ENCODE measurements around the gene TGFBR1.

Gene TGFBR1

DNA sequence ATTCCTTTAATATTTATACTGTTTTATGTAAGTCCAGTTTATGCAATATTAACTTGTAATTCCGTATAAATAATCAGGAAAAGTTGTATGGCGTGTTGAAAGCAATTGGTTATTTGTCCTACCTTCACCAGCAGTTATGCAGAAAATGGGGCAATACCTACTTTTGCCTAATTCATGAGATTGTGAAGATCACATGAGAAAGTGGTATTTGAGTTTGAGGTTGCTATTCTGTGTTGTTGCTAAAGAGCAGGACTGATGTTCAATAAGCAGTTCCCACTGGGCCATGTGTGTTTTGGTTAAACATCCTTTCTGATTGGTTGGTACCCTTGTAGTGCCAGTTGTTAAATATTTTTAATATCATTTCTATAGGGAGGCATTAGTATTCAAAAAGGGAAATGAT is 3.2 kb downstream of the TGFBR1 start:
- no peak for DNase-seq

DNA sequence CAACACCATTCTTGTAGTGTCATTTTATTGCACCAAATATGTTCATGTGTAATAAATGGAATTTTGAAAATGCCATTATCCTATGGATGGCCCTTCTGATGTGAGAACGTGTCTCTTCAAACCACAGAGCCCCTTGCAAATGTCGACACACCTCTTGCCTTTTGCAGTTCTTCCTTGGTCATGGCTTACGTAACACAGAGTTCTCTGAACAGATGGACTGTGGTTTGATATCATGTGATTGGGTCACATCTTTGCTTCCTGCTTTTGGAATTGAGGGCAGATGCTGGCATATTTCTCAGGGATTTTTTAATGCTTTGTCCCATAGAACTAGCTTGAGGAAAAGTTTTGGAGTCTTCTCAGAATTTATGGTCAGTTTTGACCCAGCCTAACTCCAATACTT is 4.6 kb downstream of the TGFBR1 start:
- DNase-seq: no peak

DNA sequence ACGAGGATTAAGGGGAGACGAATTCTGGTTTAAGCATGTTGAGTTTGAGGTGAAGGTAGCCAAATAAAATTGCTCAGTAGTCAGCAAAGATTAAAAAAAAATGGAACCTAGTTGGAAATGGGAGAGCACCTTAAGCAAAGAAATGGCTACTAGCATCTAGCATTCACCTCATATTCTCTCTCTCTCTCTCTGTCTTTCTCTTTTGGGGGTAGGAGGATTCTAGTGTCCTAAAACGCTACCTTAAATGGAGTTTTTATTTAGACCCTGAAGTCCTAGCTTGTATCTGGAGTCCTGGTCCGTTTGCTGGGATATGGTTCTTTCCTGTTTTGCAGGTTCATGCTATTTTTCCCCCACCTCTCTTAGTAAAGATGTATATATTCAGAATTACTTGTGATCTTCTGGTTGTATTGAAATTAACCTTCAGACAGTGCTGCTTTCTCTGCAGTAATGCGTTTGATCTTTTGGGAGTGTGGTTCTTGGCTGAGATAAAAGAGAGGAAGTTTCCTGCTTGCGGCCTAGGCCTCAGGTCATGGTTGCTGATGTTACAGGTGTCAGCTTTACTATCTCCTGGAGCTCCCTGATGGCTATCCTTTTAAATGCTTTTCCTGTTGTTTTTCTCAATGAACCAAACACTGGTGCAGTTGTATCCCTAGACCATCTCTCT is 8.0 kb downstream of the TGFBR1 start:
- DNase-seq: no peak

DNA sequence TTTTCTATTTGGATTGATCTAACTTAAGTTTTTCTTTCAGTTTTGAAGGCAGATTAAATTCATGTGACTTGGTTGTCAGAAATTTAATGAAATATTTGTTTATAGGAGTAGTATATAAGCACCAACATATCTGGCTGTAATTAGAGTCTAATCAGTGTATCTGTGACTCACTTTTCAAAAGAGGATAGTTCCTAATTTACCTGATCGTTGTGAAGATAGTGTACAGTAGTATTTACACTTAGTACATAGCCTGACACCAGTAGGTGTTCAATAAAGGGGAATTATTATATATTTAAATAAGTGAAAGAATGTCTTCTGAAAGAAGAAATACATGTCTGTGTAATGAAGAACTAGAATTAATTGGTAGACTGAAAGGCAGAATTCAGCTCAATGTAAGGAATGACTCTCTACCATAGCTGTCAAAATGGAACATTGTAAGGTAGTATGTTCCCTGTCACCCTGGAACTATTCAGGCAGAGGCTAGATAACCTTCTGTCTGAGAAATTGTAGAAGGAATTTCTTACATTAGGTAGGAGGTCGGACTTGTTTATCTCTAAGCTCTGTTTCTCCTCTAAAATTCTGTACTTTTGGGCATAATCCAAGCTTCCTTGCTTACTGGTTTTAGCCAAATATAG is 8.6 kb downstream of the TGFBR1 start:
- DNase-seq: no peak

DNA sequence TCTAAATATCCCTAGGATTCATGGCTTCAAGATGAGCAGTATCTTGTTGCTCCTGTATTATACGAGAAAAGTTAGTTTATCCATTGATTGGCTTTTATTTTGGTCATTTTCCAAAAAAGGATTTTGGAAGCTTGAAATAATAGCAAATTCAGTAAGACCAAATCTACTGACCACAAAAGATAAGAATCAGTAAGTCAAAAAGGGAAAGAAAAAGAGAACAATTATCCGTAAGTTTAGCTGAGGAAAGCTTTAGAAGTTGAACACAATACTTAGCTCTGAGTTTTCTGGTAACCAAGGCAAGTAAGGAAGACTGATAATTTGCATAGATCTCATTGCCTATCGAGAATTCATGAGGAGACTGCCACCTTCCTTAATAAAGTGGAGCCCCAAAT is 9.1 kb downstream of the TGFBR1 start:
- DNase-seq: no peak

DNA sequence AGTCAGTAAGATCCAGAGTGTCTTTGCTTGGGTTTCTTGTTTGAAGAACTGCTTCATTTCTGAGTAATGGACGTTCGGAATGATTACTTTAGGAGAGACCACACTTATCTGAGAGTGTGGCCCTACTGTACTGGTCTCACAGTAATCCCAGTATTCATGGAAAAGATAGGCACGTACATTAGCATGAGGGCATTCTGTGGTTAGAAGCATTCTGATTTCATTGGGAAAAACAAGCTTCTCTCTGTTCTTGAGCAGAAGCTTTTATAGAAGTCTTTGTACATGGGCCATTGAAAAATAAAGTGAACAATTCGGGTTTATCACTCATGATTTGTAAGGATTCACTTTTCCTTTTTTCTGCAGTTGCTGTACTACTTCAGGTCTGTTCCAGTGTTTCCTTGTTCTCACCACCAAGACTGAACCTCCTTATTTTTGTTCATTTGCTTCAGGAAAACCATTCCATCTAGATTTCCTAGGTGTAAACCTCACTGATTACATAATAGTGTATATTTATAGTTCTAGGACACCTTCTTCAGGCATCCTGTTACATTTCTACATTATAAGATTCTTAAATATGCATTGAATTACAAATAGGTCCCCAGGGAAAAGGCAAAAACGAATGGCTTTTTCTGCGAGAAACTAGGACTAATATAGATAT is 10.1 kb downstream of the TGFBR1 start:
- DNase-seq: no peak

DNA sequence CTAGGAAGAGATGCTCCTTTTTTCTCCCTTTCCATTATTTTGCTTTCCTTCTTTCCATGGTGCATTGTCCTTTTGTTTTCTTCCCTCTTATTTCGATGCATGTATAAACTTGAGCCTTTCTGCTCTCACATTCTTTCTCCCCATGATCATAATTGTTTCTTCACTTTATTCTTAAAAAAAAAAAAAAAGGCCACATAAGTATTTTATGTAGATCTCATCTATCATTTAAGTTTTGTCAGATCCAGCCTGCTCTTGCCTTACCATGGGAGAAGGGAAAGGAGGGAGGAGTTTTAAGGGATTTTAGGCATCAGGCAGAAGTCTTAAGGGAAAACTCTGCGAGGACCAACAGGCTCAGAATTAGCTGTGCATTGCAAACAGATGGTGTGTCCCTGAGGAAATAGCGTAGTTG is 11.1 kb downstream of the TGFBR1 start:
- no peak for DNase-seq

DNA sequence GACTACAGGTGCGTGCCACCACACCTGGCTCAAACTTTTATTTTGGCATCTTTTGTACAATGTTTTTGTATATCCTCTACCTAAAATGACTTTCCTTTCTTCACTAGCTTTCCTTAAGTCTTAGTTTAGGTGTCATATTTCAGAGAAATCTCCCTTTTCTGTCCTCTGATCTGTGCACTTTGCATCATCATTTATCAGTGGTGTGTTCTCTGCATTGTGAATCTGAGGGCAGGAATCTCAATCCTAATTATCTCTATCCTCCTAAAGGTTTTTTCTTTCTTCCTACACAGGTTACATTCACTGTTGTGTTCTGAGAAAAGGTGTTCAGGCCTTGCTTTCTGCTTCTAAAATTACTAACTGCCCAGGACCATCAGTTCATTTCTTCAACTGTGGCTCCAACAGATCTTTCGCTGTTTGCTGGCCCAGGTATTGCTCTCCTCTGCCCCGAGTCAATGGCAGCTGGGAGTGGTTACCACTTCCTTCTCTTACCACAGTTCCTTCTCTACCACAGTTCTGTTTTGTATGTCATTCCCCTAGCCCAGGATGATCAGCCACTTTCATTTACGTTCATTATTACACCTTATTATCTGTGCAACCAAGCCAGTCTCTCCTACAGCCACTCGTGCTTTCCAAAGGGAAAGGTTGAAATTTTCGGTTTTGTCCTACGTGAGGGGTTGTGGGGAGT is 14.0 kb downstream of the TGFBR1 start:
- no peak for DNase-seq

DNA sequence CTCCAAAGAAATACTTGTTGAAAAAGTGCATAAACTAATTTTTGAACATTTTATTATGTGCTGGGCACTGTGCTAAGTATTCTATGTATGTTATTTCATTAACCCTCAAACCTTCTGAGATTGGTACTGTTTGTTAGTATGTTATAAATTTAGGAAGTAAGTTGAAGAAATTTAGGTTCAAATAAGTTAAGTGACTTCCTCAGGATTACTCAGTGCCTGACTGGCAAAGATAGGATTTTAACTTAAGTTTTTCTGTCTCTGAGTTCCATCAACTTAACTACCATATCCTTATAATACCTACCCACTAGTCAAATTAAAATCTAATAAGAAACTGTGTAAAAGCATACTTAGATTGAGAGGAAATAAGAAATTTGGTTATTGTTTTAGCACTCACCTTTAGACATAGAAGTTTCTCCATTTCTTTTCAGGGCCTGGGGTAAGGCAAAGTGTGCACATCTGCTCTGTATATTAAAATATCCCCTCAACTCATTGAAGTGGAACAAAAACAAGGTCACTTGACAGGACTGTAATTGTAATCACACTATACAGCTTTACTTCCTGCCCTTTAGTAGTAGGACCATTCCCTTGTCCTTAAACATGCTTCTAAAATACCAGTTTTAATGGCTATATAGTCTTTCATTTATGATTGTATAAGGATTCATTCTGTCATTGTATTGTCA is 15.2 kb downstream of the TGFBR1 start:
- DNase-seq: no peak

DNA sequence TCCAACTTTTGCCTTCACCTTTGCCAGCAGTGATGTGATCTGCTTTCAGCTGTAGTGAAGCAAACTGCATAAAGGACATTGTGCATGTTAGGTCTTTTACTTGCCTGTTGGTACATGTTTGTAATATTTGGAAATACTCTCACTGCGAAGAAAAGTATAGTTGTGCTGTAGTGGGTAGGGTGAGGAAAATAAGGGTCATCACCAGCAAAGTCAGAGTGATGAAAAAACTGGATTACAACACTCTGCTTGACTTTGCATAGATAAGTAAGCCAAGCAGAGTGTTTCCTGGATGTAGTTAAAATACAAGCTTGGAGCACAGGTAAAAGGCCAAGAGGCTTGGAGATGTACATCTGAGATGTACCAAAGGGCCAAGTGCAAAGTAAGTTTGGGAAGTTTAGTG is 16.7 kb downstream of the TGFBR1 start:
- no peak for DNase-seq

DNA sequence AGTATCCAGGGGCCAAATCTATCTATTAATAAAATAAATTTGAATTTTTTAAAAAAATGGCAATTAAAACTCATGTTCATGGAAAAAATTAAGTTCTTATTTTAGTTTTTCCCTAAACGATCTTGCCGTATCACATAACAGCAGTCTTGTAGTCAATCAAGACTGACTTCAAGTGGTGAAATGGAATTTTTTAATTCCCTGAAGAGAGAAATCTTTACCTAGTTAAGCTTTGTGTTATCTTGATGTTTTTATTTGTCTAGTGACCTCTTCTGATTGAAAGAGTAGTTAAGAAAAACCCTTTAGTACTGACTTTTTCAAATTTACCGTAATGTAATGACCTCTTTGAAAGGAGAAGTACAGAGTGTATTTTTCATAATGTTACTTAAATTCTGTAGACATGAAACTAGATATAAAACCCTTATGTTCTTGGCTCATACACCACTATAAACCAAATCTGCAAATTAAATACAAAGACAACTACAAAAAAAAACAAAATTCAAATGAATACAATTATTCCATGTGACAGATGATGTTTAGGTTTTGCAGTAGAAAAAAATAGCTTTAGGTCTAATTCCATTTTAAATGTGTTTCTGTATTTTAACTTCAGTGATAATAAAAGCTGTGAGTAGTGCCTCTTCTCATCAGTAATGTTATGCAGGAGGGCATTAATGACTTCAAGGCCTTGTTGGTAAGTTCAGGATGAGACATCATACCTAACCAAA is 19.8 kb downstream of the TGFBR1 start:
- no peak for DNase-seq

DNA sequence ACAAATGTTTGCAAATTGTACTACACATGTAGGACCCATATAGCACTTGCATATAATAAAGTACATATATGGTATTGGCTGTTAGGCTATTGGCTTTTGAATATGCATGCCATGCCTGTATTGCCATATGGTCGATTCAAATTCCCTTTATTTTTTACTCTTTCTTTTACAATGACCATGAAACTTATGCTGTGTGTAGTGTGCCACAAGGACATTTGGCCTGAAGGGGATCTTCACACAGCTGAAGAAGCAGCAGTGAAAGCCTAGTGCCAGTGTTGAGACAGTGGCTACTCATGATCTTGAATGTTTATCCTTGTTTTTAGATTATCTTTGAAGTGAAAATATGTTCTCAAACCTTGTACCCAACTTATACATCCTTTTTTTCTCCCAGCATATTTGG is 20.5 kb downstream of the TGFBR1 start:
- DNase-seq: no peak

DNA sequence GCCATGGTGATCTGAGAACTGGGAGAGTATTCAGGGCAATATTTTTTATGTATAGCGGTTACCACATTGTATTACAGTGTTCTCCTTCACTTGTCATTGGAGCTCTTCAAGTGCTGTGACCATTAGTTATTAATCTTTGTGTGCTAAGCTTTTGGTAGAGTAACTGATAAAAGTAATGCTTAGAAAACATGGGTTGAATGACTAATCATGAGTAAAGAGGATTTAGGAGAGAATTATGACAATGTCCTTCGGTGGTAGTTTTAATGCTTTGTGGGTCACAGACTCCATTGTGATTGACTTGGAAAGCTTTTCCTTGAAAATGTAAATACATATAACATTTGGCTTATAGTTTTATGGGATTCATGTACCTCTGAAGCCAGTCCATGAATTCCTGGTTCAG is 21.4 kb downstream of the TGFBR1 start:
- DNase-seq: no peak

DNA sequence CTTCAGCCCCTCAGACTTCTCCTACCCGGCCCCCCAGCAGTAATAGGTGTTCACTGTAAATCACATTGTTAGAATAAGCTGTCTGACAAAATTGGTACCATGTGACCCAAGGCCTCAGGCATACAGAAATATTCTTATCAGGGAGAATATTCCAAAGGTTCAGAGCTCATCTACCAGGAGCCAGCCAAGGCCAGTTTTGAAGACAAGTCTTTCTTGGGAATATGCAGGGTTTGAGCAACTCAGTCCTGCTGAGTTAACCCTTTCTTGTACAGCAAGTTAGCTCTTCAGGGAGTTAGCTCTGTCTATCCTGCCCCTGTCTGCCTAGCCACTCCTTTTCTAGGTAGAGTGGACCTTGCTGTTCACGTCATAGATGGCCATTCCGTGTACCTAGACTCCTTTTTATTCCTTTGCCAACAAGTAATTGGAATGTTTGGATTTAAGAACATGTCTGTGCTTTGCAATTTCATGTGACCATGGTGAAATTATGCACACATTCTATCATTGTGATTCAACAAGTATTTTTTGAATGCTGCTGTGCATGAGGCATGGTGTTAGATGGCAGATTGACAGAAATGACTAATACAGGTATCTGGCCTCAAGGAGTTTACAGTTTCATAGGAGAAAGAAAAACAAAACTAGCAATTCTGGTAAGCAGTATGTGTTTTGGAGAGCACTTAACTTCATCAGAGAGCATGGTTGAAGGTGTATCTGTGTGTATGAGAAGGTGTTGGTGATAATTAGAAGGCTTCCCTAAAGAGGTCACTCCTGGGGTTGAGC is 22.6 kb downstream of the TGFBR1 start:
- DNase-seq: no peak

DNA sequence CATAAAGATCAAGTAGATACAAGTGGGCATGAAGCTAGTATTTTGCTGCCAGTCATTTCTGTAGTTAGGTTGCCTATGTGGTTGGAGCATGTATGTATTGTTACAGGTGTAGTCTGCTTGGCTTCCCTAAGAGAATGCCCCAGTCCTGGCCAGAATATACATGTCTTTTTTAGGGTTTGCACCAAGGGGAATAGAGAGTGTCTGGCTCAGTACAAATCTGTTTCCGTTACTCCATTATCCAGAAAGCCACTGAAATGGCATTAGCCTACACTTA is 23.2 kb downstream of the TGFBR1 start:
- DNase-seq: no peak

DNA sequence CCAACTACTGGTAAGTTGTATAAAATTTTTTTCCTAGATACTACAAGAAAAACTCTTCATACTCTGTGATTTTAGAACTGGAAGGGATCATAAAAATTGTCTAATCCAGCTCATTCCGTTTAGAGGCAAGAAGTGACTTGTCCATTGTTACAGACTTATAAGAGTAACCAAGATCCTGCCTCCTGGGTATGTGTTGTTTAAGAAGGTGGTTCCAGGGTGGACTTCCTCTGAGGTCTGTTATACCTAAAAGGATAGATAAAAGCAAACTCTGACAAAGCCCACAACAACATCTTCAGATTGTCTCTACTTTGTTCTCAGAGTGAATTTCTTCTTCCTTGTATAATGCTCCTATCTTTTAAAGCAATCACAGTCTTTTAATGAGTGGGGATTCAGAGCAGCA is 24.2 kb downstream of the TGFBR1 start:
- no peak for DNase-seq

DNA sequence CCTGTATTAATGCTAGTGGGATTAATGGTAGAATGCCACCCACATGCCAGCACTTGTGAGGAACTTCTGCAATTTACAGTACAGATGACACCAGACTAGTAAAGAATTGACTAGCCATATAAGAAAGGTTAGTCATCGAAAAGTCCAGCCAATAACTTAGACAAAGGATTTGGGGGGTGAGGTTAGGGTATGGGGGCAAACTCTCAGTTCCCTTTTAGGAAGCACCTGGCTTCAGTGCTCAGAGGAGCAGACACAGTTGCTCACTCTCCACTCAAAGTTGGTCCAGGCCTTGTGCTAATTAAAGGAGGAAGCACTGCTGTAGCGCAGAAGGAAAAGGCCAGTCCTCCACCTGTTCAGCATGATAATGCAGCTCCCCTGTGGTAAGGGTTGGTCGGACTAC is 25.2 kb downstream of the TGFBR1 start:
- DNase-seq: no peak

DNA sequence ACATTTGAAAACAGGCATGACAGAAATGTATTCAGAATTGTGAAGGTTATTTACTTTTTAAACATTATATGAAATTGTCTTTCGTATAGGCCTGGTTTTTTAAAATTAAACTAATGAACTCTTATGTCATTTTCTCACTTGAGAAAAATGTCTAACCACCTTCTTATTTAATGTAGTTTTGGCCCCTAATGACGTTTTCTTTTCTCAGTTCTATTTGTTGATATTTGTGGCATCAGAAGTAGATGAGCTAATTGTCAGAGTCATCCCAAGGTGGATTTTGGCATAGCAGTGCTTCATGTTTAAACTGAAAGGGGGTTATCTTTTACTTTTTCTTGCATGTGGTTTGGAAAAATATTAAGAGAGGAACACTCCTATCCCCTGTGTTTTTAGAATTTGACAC is 28.2 kb downstream of the TGFBR1 start:
- no peak for DNase-seq

DNA sequence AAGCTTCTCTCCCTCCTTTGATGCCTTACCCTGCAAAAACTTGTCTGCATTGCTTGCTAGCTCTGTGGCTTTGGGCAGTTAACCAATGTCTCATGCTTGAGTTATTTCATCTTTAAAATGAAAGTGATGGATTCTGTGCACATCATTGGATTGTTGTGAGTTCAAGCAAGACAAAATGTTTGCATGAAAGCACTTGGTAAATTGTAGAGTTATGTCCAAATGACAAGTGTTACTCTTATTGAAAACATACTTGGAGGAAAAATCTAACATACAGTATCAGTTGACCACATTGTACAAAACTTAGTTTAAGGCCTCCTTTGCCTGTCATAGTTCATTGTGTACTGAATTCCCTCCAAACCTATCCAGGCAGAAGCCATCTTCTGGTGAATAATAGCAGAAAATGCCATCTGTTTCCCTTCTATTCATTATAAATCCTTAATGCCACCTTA is 30.0 kb downstream of the TGFBR1 start:
- DNase-seq: no peak

DNA sequence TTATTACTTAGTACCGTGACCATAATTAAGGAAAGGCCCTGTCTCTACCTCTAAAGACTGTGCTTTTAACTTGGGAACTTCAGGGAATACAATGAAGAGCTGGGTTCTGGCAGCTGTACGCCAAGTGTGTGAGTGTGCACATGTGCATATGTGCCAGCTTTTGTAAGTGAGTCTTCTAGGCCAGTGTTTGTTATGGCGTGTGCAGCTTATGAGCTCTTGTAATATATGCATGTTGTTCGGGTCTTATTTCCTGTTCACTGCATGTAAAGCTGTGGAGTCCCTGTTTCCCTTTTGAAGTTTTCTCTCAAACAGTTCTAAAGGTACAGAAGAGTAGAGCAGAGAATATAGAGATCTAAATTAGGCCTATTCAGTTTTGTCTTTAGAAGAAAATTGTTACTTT is 30.5 kb downstream of the TGFBR1 start:
- DNase-seq: no peak

DNA sequence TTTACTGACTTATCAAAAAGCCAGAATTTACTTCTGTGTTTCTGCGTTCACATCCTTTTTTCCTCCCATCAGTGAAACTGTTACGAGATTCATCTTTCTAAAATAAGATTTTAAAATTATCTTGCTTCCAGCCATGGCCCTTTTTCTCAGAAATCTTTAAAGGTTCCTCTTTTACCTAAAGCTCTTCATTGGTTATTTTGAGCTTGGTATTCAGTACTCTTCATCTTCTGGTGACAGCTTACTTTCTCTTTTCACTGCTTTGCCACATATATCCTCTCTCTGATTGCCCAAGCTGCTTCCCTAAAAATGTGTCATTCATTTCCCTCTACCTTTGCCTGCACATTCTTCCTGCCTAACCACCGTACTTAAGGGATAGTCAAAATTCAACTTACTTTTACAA is 32.3 kb downstream of the TGFBR1 start:
- no peak for DNase-seq

DNA sequence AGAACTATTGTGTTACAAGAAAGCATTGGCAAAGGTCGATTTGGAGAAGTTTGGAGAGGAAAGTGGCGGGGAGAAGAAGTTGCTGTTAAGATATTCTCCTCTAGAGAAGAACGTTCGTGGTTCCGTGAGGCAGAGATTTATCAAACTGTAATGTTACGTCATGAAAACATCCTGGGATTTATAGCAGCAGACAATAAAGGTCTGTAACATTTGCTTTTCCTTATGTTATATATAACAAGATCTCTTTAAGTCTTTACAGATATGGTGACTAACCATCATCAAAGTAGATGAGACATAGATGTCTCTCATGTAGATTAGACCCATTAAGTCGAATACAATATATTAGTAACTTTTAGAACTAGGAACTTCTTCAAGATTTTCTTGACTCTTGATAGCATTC is 33.0 kb downstream of the TGFBR1 start:
- no peak for DNase-seq

Measured in hippocampal formation (tissue), 2 donors.